Testis (tissue), 3 donors: ENCODE results near the gene MED25. TPM values are rescaled to one million over a fixed set of nuclear protein-coding genes. Genes with fewer than 3 reads are reported as not detected.

Experiments
- DNase-seq: peaks from one replicate; pipeline ENCODE4 v3.0.0-alpha.2; 2019
- H3K27ac ChIP-seq, 2 donors: fragments of 200-600 bp; sonication (generic); one replicate each; pipeline ENCODE4 v1.5.1; 2019
- H3K27me3 ChIP-seq: fragments of 200-600 bp; sonication (generic); one replicate; pipeline ENCODE4 v1.5.1; 2019
- H3K36me3 ChIP-seq: fragments of 200-600 bp; sonication (generic); one replicate; pipeline ENCODE4 v1.5.1; 2017; ENCODE audit warnings: low read depth; ENCODE audit errors: missing control alignments
- H3K4me1 ChIP-seq: fragments of 200-600 bp; sonication (generic); one replicate; pipeline ENCODE4 v1.5.1; 2019
- H3K4me3 ChIP-seq, 2 donors: fragments of 200-600 bp; sonication (generic); one replicate each; pipeline ENCODE4 v1.5.1; 2017 to 2019
- H3K9me3 ChIP-seq: fragments of 200-600 bp; sonication (generic); one replicate; pipeline ENCODE4 v1.5.1; 2017
- CTCF ChIP-seq, 3 experiments: fragments of 450-650 bp in 2 of 3; fragments of 200-600 bp in 1 of 3; sonication (generic) in 1 of 3; IDR thresholded peaks; one replicate each; pipeline ENCODE4 v1.5.1; 2016 to 2019; ENCODE audit warnings: antibody characterized with exemption in 3 of 3, mild to moderate bottlenecking in 2 of 3, moderate library complexity in 1 of 3
- POLR2A ChIP-seq: fragments of 450-650 bp; IDR thresholded peaks from one replicate; pipeline ENCODE4 v1.6.1; 2017; ENCODE audit warnings: antibody characterized with exemption, mild to moderate bottlenecking, moderate library complexity
- WGBS, 2 donors: methylation state at CpG; one replicate each; pipeline ENCODE4 v1.1.5; 2018; 5-methylcytosine and 5-hydroxymethylcytosine counted together
- intact Hi-C: fragments of 100-400 bp; cut with DNase I; formaldehyde crosslinking; loops from one replicate; pipeline ENCODE4 v1.15.1; 2023; ENCODE audit warnings: low total_unique reads
- polyA plus RNA-seq: library from polyadenylated mRNA; stranded (reverse); fragments of 350-450 nt; fragmentation: Illumina TruSeq; extraction: RNeasy Lipid Tissue Mini Kit (QIAGEN cat#74804); gene quantifications from one replicate; pipeline ENCODE4 v1.2.3, GENCODE V29; 2014; ENCODE audit warnings: low read depth, low replicate concordance; ENCODE audit not compliant: insufficient read depth
- total RNA-seq, 2 donors: library from RNA; depleted of rRNA; stranded (reverse); fragments of >200 nt; gene quantifications; one replicate each; pipeline ENCODE4 v1.2.3, GENCODE V29; 2016

Gene MED25
- total and polyA plus RNA-seq, 3 donors from 2014 or later: 156 to 246 (median 244) TPM

GRCh38 chr19:49779731-49780555 lies 38.1 kb upstream of the MED25 start:
- Histone ChIP-seq H3K9me3 (no peaks in the 10 kb centered on the region), H3K27ac (no peak overlapping the region), H3K27me3 (no peaks in the 10 kb centered on the region), H3K4me1 (no peaks in the 10 kb centered on the region), H3K36me3 (no peaks in the 10 kb centered on the region), H3K4me3 (no peak overlapping the region)
- no peak for TF ChIP-seq POLR2A
- no peak for TF ChIP-seq CTCF (IDR thresholded peaks at IDR 0.05)
- DNase-seq: no peak
- intact Hi-C loops: no loop called here
- 85 to 88% methylated on average over 11 of the region's 11 CpGs for WGBS, 2 donors

- DNase-seq: no peak
- 83 to 94% methylated on average over 8 of the region's 8 CpGs for WGBS, 2 donors
- Histone ChIP-seq H3K27me3 (no peaks in the 10 kb centered on the region), H3K4me3 (no peak overlapping the region), H3K27ac (no peak overlapping the region), H3K36me3 (no peaks in the 10 kb centered on the region), H3K4me1 (no peaks in the 10 kb centered on the region), H3K9me3 (no peaks in the 10 kb centered on the region)
- intact Hi-C loops: no loop called here
- TF ChIP-seq POLR2A (no peak), CTCF (IDR thresholded peaks at IDR 0.05) (no peak)
Observed at GRCh38 chr19:49780861-49781260, 37.2 kb upstream of the MED25 start.

DNA sequence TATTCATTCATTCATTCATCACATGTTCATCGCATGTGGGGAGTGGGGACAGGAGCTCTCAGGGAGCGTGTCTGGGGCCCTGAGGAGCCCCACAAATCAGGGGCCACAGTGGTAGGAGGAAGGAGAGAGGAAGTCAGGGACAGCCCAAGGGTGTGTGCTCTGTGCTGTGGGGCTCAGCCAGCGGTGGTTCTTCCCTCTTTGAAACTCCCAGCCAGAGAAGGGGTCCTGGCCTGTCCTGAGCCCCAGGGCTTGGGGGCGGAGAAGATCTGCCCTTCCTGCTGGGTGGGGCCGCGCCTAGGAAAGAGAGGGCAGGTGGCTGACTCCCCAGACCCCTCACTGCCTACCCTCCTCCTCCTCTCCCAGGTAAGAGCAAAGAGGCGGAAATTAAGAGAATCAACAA lies 36.7 kb upstream of the MED25 start:
- H3K27me3 ChIP-seq: no peaks in the 10 kb centered on the region
- TF ChIP-seq POLR2A (no peak), CTCF (IDR thresholded peaks at IDR 0.05) (no peak)
- H3K36me3 ChIP-seq: no peaks in the 10 kb centered on the region
- DNase-seq: no peak
- H3K4me3 ChIP-seq: no peak overlapping the region
- H3K4me1 ChIP-seq: peaks cover 3% of the 10 kb centered on the region
- no peak overlapping the region for H3K27ac ChIP-seq
- intact Hi-C loops: no loop called here
- H3K9me3 ChIP-seq: no peaks in the 10 kb centered on the region
- 90 to 96% methylated on average over 6 to 7 of the region's 7 CpGs for WGBS, 2 donors

GRCh38 chr19:49782515-49782914 lies 35.6 kb upstream of the MED25 start:
- no peak for TF ChIP-seq CTCF (IDR thresholded peaks at IDR 0.05)
- no peak for TF ChIP-seq POLR2A
- Histone ChIP-seq H3K27me3 (no peaks in the 10 kb centered on the region), H3K9me3 (no peaks in the 10 kb centered on the region), H3K27ac (no peak overlapping the region), H3K4me3 (no peak overlapping the region), H3K4me1 (peaks cover 10% of the 10 kb centered on the region), H3K36me3 (no peaks in the 10 kb centered on the region)
- WGBS, 2 donors: 96 to 99% methylated on average over 4 to 16 of the region's 18 CpGs
- DNase-seq: no peak
- intact Hi-C loops: no loop called here

GRCh38 chr19:49786376-49786820 lies 31.7 kb upstream of the MED25 start:
- H3K4me3 ChIP-seq: no peak overlapping the region
- TF ChIP-seq POLR2A (no peak), CTCF (IDR thresholded peaks at IDR 0.05) (no peak)
- 57 to 59% methylated on average over 9 of the region's 9 CpGs for WGBS, 2 donors
- DNase-seq: peak; percentile 77
- H3K4me1 ChIP-seq: peaks cover 44% of the 10 kb centered on the region
- H3K27me3 ChIP-seq: no peaks in the 10 kb centered on the region
- intact Hi-C loops: no loop called here
- peak overlapping the region in 1 of 2 donors; percentile 76 for H3K27ac ChIP-seq
- no peaks in the 10 kb centered on the region for H3K36me3 ChIP-seq
- H3K9me3 ChIP-seq: no peaks in the 10 kb centered on the region
